Dendritic cell treated with granulocyte-macrophage colony-stimulating factor and Interleukin-4, amounts not matched to agents 40 ng/mL and 50 ng/mL, for 4 days (primary cell): ENCODE data around the gene POLR3G.

ENCODE experiments used
- H3K27ac Mint-ChIP-seq: one replicate; pipeline ENCODE4 v1.8.0; 2022; ENCODE audit warnings: mild to moderate bottlenecking, mixed read lengths
- H3K27me3 Mint-ChIP-seq: one replicate; pipeline ENCODE4 v1.8.0; 2022; ENCODE audit warnings: mild to moderate bottlenecking, mixed read lengths
- H3K36me3 Mint-ChIP-seq: one replicate; pipeline ENCODE4 v1.8.0; 2022; ENCODE audit warnings: low read depth, mixed read lengths
- H3K4me1 Mint-ChIP-seq: one replicate; pipeline ENCODE4 v1.8.0; 2022; ENCODE audit warnings: low read depth, mixed read lengths
- H3K4me3 Mint-ChIP-seq: one replicate; pipeline ENCODE4 v1.8.0; 2022; ENCODE audit warnings: mild to moderate bottlenecking, moderate library complexity, mixed read lengths
- H3K9me3 Mint-ChIP-seq: one replicate; pipeline ENCODE4 v1.8.0; 2022; ENCODE audit warnings: mixed read lengths
- intact Hi-C: fragments of 100-400 bp; cut with micrococcal nuclease; formaldehyde crosslinking; loops from one replicate; pipeline ENCODE4 v1.15.0; 2022

The POLR3G gene, protein sequence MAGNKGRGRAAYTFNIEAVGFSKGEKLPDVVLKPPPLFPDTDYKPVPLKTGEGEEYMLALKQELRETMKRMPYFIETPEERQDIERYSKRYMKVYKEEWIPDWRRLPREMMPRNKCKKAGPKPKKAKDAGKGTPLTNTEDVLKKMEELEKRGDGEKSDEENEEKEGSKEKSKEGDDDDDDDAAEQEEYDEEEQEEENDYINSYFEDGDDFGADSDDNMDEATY

GRCh38 chr5:90474235-90475107, at the start of gene POLR3G, which contains the start of gene MBLAC2:
Gene POLR3G, plus strand, starts transcription at chr5:90474864. Its CDS starts 10,704 bp downstream, at chr5:90485568.
Gene MBLAC2, minus strand, starts transcription at chr5:90474771. Its CDS starts 479 bp downstream, at chr5:90474292.
- Mint-ChIP-seq H3K4me1 (peaks cover 16% of the 10 kb centered on the region), H3K27ac (peak within 1 kb of the TSS; percentile 88), H3K9me3 (peaks cover 9% of the 10 kb centered on the region), H3K36me3 (peaks cover 19% of the 10 kb centered on the region), H3K4me3 (peak within 1 kb of the TSS; percentile 99), H3K27me3 (peaks cover 9% of the 10 kb centered on the region)
- intact Hi-C loops, result loop anchor here (1.0 kb wide), 2 partner anchors 55 to 65 kb away; partner anchors contain the start of genes CETN3 and LYSMD3

GRCh38 chr5:90434116-90434714, 40.4 kb upstream of the POLR3G start:
- no peaks in the 10 kb centered on the region for H3K4me1 Mint-ChIP-seq
- no peaks in the 10 kb centered on the region for H3K27me3 Mint-ChIP-seq
- no peaks in the 10 kb centered on the region for H3K9me3 Mint-ChIP-seq
- intact Hi-C loops, result no loop called here
- H3K27ac Mint-ChIP-seq, result no peak overlapping the region
- H3K36me3 Mint-ChIP-seq, result no peaks in the 10 kb centered on the region
- no peak overlapping the region for H3K4me3 Mint-ChIP-seq

DNA sequence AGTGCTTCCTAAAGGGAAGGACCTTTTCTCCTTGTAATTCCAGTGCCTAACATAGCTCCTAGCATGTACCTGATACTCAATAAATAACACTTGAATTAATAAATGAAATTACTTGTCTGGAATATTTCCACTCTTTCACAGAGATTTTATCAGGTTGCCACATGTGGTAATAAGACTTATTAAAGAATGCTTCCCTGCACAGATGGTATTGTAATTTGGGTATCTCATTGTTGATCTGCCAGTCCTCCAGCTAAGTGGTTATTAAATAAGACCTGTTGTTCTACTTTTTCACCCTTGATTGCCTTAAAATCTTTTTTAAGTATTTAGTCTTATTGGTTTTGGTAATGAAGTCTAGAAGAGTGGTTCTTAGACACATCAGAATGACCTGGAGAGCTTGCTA, 37.0 kb upstream of the POLR3G start:
- intact Hi-C loops, result loop anchor here (2.0 kb wide), 1 partner anchor 167 kb away; no protein-coding TSS in a partner anchor
- no peak overlapping the region for H3K27ac Mint-ChIP-seq
- no peaks in the 10 kb centered on the region for H3K9me3 Mint-ChIP-seq
- H3K4me3 Mint-ChIP-seq, result no peak overlapping the region
- H3K4me1 Mint-ChIP-seq, result peaks cover 5% of the 10 kb centered on the region
- no peaks in the 10 kb centered on the region for H3K36me3 Mint-ChIP-seq
- H3K27me3 Mint-ChIP-seq, result no peaks in the 10 kb centered on the region

DNA sequence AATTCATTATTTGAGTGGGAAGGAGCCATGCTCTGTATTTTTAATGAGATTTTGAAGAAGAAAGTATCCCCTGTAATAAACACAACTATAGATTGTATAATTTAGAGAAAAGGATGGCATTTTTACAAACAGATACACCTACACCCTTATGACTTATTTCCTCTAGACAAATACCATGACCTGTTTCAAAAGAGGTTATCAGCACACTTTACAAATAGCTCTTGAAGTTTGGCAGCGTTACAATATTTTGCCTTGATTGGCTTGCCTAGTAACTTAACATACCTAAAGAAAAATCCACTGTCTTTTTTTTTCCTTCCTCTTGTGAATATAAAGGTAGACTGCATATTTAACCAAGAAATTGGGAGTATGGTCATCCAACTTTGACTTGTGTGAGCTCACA, 36.6 kb upstream of the POLR3G start:
- Mint-ChIP-seq H3K4me1 (peaks cover 5% of the 10 kb centered on the region), H3K9me3 (no peaks in the 10 kb centered on the region), H3K36me3 (no peaks in the 10 kb centered on the region), H3K27me3 (no peaks in the 10 kb centered on the region), H3K27ac (no peak overlapping the region), H3K4me3 (no peak overlapping the region)
- intact Hi-C loops, result loop anchor here (2.0 kb wide), 1 partner anchor 167 kb away; no protein-coding TSS in a partner anchor

GRCh38 chr5:90440644-90441043, 34.0 kb upstream of the POLR3G start:
- Mint-ChIP-seq H3K27ac (no peak overlapping the region), H3K27me3 (no peaks in the 10 kb centered on the region), H3K9me3 (no peaks in the 10 kb centered on the region), H3K36me3 (no peaks in the 10 kb centered on the region), H3K4me1 (peaks cover 5% of the 10 kb centered on the region), H3K4me3 (no peak overlapping the region)
- intact Hi-C loops, result loop anchor here (1.0 to 2.0 kb wide), 2 partner anchors 90 to 343 kb away; no protein-coding TSS in a partner anchor

DNA sequence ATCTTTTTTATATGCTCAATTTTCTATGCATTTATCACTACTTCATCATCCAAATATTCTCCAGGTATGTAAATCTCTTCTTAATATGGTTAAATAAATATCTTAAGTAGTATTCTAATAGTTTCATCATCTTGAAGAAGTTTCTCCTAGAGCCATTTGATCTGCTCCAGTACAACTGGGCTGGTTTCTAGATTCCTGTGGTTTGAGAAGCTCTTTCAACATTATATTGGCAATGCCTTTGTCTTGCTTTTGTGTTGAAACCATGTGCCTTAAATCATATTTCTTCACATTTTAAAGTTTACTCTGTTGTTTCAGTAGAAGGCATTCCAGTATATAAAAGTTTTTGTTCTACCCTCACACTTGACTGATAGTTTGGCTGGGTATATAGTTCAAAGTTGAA, 27.7 kb upstream of the POLR3G start:
- H3K4me3 Mint-ChIP-seq, result no peak overlapping the region
- no peaks in the 10 kb centered on the region for H3K27me3 Mint-ChIP-seq
- H3K9me3 Mint-ChIP-seq, result no peaks in the 10 kb centered on the region
- H3K27ac Mint-ChIP-seq, result no peak overlapping the region
- intact Hi-C loops, result no loop called here
- H3K36me3 Mint-ChIP-seq, result no peaks in the 10 kb centered on the region
- H3K4me1 Mint-ChIP-seq, result no peaks in the 10 kb centered on the region

- Mint-ChIP-seq H3K4me3 (no peak overlapping the region), H3K36me3 (no peaks in the 10 kb centered on the region), H3K27ac (no peak overlapping the region), H3K4me1 (no peaks in the 10 kb centered on the region), H3K9me3 (no peaks in the 10 kb centered on the region), H3K27me3 (no peaks in the 10 kb centered on the region)
- intact Hi-C loops, result no loop called here
Measured at GRCh38 chr5:90461288-90461687, 13.4 kb upstream of the POLR3G start.

DNA sequence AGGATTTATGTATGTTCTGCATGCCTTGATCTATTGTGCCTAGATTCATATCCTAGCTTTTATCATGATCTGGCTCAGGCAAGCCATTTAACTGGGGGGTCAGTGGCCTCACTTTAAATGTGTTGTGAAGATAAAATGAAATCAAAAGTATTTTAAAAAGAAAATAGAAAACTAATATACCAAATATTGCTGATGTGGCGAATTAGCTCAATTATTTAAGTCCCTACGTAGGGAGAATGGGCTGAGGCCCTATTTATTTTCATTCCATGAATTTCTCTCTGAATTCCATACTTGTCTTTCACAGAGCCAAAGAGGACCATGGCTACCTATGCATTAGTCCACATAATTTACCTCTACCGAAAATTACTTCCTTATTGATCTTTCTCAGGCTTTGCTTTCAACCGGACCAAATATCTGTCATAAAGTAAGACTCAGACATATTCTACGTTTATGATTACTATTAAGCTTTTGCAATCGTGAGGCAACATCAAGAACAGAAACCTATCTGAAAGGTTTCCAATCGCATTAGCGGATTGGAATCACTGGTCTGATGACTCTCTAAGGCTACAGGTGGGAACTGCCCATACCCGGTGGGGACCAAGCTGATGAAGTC, 1.8 kb upstream of the POLR3G start:
- peaks cover 9% of the 10 kb centered on the region for H3K27me3 Mint-ChIP-seq
- peak overlapping the region; percentile 99 for H3K4me3 Mint-ChIP-seq
- intact Hi-C loops, result no loop called here
- peak overlapping the region; percentile 88 for H3K27ac Mint-ChIP-seq
- H3K9me3 Mint-ChIP-seq, result peaks cover 25% of the 10 kb centered on the region
- H3K36me3 Mint-ChIP-seq, result peaks cover 33% of the 10 kb centered on the region
- peaks cover 16% of the 10 kb centered on the region for H3K4me1 Mint-ChIP-seq

DNA sequence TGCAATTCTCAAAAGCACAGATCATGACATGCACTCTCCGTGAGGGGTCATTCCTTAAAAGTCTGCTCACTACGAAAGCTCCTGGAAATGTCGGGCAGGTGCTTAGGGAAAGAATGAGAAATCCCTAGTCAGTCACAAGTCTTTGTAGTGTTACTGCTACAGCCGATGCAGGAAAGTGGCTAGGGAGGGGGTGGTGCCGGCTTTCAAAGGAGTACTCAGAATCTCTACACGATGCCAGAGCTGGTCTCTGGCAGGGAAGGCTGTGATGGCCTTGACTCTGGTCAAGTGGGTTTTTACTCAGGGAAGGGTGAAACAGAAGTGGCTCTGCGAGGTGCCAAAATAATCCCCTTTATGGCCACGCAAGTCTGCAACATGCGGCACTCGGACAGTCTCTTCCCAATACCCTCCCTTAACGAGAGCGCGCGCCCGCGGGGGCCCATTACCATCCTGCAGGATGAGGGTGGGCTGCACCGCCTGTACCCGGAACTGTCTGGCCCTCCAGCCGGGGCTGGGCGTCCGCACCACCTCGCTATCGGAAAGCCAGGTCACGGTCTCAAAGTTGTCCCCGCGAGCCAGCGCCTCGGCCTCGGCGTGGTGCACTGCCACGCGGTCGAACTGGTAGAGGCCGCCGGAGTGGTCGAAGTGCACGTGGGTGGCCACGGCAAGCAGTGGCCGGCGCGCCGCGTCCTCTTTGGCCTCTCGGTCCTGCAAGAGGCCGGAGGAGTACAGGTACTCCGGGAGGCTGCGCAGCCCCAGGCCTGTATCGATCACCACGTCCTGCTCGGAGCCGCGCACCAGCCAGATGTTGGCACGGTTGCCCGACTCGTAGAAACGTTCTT, 1.0 kb upstream of the POLR3G start:
- Mint-ChIP-seq H3K27ac (peak overlapping the region; percentile 88), H3K4me1 (peaks cover 16% of the 10 kb centered on the region), H3K4me3 (peak overlapping the region; percentile 99), H3K36me3 (peaks cover 26% of the 10 kb centered on the region), H3K27me3 (peaks cover 9% of the 10 kb centered on the region), H3K9me3 (peaks cover 18% of the 10 kb centered on the region)
- intact Hi-C loops, result loop anchor here (1.0 kb wide), 2 partner anchors 56 to 64 kb away; partner anchors contain the start of genes CETN3 and LYSMD3

- intact Hi-C loops, result no loop called here
- H3K9me3 Mint-ChIP-seq, result no peaks in the 10 kb centered on the region
- no peak overlapping the region for H3K4me3 Mint-ChIP-seq
- peaks cover 16% of the 10 kb centered on the region for H3K36me3 Mint-ChIP-seq
- H3K27ac Mint-ChIP-seq, result no peak overlapping the region
- H3K27me3 Mint-ChIP-seq, result peaks cover 9% of the 10 kb centered on the region
- H3K4me1 Mint-ChIP-seq, result peaks cover 16% of the 10 kb centered on the region
Measured at GRCh38 chr5:90475436-90475980, 844 bp downstream of the POLR3G start.

DNA sequence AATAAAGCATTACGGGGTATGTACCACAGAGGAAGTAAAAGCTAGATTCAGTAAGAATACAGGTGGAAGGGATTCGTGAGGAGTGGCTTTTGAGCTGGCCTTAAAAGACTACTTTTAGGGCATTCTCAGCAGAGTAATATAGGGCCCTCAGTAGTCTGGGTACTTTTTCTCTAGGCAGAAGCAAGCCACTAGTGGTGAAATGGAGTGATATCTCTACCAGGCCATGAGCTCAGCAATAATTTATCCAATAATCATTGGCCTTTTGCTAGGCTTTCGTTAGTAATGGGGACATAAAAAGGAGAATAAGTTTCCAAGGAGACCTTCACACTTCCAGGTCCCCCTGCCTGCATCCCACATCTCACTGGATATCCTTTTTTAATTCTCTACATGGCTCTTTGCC, 1.7 kb downstream of the POLR3G start:
- peaks cover 16% of the 10 kb centered on the region for H3K36me3 Mint-ChIP-seq
- H3K27ac Mint-ChIP-seq, result no peak overlapping the region
- H3K4me3 Mint-ChIP-seq, result no peak overlapping the region
- no peaks in the 10 kb centered on the region for H3K9me3 Mint-ChIP-seq
- peaks cover 9% of the 10 kb centered on the region for H3K27me3 Mint-ChIP-seq
- peaks cover 16% of the 10 kb centered on the region for H3K4me1 Mint-ChIP-seq
- intact Hi-C loops, result no loop called here

GRCh38 chr5:90477073-90477472, 2.4 kb downstream of the POLR3G start:
- Mint-ChIP-seq H3K36me3 (peaks cover 16% of the 10 kb centered on the region), H3K27me3 (peaks cover 9% of the 10 kb centered on the region), H3K27ac (no peak overlapping the region), H3K4me1 (peaks cover 16% of the 10 kb centered on the region), H3K4me3 (no peak overlapping the region), H3K9me3 (no peaks in the 10 kb centered on the region)
- intact Hi-C loops, result no loop called here
